ENCODE measurements around the gene NUDT4. TPM values are rescaled to one million over a fixed set of nuclear protein-coding genes. Genes with fewer than 3 reads are reported as not detected.
"Not testable (repeated sequence)": the region's sequence is repeated elsewhere in the genome, so short reads cannot be mapped to it uniquely, and the experiment has no call there.

Gene NUDT4
- total RNA-seq, 1 experiment from 2014 or later, result 17.8 TPM

GRCh38 chr12:93413064-93413463 lies 35.3 kb downstream of the NUDT4 start:
- DNase-seq (ENCODE audit: low read depth), result no peak
- in situ Hi-C loops (cut with HindIII; ENCODE audit: low pct_unique_long_range_greater_than_20kb, low sequenced_read_pairs), result no loop called here

DNA sequence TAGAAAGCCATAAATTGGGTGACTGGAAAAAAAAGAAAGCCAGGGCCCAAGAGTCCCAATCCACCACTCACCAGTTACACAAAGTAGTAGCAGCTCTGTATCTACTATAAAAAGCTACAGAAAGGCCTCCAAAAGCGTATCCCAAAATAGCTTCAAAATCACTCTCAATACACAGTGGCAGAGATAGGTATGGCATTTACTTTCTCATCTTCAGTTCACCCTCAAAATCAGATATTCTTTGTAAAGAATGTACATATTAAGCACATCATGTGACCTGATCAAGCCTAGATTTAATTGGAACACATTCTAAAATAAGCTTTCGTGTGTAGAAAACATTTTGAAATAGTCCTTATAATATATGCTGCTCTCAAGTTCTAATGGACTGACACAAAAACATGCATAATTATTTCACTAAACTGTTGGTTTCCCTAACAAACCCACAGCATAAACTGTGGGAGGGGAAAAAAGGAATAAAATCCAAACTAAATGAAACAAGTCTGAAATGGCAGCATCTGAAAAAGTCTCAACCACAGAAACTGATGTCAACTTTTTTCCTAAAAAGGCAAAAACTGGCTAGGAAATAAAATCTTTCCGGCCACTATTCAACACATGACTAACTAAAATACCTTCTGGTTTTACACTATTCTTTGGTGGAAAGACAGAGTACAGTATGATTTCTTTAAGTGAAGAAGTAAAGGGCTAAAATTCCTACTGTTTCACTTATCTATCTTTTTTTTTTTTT lies 38.2 kb downstream of the NUDT4 start:
- no peak for DNase-seq (ENCODE audit: low read depth)
- in situ Hi-C loops (cut with HindIII; ENCODE audit: low pct_unique_long_range_greater_than_20kb, low sequenced_read_pairs), result no loop called here

GRCh38 chr12:93417967-93418480 lies 40.3 kb downstream of the NUDT4 start:
- in situ Hi-C loops (cut with HindIII; ENCODE audit: low pct_unique_long_range_greater_than_20kb, low sequenced_read_pairs), result no loop called here
- DNase-seq (ENCODE audit: low read depth), result no peak

GRCh38 chr12:93419388-93420034 lies 41.8 kb downstream of the NUDT4 start:
- peak; percentile 11 for DNase-seq (ENCODE audit: low read depth)
- in situ Hi-C loops (cut with HindIII; ENCODE audit: low pct_unique_long_range_greater_than_20kb, low sequenced_read_pairs), result no loop called here

DNA sequence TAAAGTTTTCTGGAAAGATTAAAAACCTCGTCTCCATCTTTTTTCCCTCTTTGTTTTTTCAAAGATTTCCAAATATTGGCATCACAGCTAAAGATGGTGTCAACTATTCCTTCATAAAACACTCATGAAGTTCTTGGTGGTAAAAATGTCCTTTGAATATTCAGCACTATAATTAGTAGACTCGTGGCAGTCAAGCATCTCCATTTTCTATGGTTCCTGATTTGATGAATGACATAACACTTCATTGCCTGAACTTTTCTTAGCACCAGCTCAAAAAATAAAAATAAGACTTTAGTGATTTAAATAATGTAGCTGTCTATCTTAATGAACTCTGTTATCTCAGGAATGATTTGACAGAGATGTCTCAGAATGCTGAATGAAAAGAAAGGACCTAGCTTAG lies 44.3 kb downstream of the NUDT4 start:
- no peak for DNase-seq (ENCODE audit: low read depth)
- in situ Hi-C loops (cut with HindIII; ENCODE audit: low pct_unique_long_range_greater_than_20kb, low sequenced_read_pairs), result no loop called here

GRCh38 chr12:93425736-93426411 lies 48.1 kb downstream of the NUDT4 start:
- in situ Hi-C loops (cut with HindIII; ENCODE audit: low pct_unique_long_range_greater_than_20kb, low sequenced_read_pairs), result no loop called here
- DNase-seq (ENCODE audit: low read depth), result no peak

DNA sequence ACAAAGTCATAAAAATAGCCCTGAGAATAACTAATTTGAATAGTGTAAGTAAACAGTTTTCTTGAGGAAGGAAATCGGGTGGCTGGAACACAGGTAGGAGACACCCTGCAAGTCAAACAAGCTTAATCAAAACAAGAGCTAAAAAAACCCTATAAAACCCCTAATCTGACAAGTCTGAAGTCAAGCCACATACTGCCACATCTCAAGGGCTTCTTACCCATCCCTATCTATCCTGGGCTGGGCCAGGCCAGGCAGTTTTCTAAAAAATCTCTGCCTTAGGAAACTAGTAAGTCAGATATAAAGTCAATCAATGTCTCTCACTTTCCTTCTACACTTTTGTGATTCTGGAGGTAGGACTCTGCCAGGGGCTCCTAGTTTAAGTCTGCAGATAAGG lies 48.7 kb downstream of the NUDT4 start:
- no peak for DNase-seq (ENCODE audit: low read depth)
- in situ Hi-C loops (cut with HindIII; ENCODE audit: low pct_unique_long_range_greater_than_20kb, low sequenced_read_pairs), result no loop called here

DNA sequence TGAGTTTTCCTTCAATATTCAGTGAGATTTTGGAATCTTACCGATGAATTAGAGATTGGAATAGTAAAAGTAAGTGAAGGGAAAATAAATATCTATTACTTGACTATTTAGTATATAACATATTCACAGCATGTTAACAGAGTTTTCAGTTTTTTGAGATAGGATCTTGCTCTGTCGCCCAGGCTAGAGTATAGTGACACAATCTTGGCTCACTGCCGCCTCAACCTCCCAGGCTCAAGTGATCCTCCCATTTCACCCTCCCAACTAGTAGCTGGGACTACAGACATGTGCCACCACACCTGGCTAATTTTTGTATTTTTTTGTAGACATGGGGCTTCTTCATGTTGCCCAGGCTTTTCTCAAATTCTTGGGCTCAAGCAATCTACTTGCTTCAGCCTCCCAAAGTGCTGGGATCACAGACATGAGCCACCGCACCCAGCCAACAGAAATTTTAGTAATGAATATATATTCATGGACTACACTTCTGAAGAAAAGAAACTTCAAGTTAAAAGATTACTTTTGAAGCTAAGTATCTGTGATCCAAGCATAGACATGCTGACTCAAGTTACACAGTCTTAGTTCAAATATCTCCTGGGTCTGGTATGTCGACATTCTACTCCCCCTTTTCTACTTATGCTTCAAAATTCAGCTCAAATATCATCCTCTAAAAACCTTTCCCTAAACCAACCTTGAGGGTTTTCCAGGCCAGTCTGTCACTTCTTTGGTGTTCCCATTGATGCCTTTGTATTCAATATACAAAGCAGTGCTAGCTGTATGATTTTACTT lies 50.2 kb downstream of the NUDT4 start:
- in situ Hi-C loops (cut with HindIII; ENCODE audit: low pct_unique_long_range_greater_than_20kb, low sequenced_read_pairs), result no loop called here
- DNase-seq (ENCODE audit: low read depth), result no peak

DNA sequence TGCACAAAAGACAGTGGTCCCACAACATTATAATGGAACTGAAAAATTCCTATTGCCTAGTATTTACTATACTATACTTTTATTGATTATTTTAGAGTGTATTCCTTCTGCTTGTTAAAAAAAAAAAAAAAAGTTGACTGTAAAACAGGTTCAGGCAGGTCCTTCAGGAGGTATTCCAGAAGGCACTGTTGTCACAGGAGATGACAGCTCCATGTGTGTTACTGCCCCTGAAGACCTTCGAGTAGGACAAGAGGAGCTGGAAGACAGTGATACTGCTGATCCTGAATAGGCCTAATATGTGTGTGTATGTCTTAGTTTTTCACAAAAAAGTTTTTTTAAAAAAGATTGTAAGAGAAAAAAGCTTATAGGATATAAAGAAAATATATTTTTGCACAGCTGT lies 51.7 kb downstream of the NUDT4 start:
- in situ Hi-C loops (cut with HindIII; ENCODE audit: low pct_unique_long_range_greater_than_20kb, low sequenced_read_pairs), result no loop called here

DNA sequence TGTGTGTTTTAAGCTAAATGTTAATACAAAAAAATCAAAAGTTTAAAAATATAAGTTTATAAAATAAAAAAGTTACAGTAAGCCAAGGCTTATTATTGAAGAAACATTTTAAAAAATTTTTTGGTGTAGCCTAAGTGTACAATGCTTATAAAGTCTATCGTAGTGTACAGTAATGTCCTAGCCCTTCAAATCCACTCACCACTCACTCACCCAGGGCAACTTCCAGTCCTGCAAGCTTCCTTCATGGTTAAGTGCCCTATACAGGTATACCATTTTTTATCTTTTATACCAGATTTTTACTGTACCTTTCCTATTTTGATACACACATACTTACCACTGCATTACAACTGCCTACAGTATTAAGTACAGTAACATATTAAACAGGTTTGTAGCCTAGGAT lies 52.1 kb downstream of the NUDT4 start:
- in situ Hi-C loops (cut with HindIII; ENCODE audit: low pct_unique_long_range_greater_than_20kb, low sequenced_read_pairs), result no loop called here
- no peak for DNase-seq (ENCODE audit: low read depth)

More for the DNA sequence above, 51.7 kb downstream of the NUDT4 start:
- DNase-seq (ENCODE audit: low read depth), result no peak

DNA sequence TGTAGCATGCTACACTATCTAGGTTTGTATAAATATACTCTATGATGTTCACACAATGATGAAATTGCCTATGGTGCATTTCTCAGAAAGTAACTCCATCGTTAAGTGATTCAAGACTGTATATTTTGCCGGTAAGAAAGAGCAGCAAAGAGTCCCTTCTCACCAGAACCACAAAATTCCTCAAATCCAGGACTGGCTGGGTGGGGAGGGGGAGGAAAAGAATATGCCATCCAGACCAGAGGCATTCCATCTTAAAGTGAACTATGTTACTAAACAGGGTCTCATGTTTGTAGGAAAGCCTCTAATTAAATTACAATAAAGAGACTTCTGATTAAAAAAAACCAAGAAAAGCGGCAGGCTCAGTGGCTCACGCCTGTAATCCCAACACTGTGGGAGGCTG lies 52.6 kb downstream of the NUDT4 start:
- in situ Hi-C loops (cut with HindIII; ENCODE audit: low pct_unique_long_range_greater_than_20kb, low sequenced_read_pairs), result no loop called here
- DNase-seq (ENCODE audit: low read depth), result no peak

DNA sequence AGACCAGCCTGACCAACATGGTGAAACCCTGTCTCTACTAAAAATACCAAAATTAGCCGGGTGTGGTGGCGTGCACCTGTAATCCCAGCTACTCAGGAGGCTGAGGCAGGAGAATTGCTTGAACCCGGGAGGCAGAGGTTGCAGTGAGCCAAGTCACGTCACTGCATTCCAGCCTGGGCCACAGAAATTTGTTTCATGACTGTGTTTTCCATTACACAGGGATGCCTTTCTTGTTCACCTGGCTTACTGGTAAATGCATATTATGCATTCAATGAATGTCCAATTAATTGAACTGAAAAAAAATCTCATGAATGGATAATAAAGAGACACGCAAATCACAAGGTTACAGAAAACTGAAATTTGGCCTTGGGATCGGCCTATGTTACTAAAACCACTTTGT lies 54.3 kb downstream of the NUDT4 start:
- DNase-seq (ENCODE audit: low read depth); in situ Hi-C loops (cut with HindIII; ENCODE audit: low pct_unique_long_range_greater_than_20kb, low sequenced_read_pairs): not testable (repeated sequence)

DNA sequence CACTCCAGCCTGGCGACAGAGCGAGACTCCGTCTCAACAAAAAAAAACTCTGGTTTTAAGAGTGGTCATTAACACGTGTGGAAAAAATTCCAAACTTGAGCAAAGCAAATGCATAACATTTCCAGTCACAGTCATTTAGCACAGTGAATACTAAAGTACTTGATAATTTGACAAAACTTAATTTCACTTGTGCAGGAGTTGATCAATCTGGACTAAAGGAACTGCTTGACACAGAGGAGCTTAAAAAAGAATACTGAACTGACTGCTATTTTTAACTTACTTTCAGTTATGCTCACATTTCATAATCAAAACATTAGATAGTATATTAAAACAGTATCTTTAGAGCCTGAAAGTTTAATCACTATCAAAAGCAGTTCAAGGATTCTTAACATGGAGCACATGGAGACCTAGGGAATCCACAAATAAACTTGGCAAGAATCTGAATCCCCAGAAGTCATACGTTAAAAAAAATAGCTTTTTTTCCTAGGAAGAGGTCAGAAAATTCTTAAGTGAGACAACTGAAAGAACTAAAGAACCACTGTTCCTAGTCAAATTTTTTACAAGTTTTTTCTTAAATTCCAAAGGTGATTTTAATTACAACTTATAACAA lies 56.6 kb downstream of the NUDT4 start:
- in situ Hi-C loops (cut with HindIII; ENCODE audit: low pct_unique_long_range_greater_than_20kb, low sequenced_read_pairs), result no loop called here
- no peak for DNase-seq (ENCODE audit: low read depth)

DNA sequence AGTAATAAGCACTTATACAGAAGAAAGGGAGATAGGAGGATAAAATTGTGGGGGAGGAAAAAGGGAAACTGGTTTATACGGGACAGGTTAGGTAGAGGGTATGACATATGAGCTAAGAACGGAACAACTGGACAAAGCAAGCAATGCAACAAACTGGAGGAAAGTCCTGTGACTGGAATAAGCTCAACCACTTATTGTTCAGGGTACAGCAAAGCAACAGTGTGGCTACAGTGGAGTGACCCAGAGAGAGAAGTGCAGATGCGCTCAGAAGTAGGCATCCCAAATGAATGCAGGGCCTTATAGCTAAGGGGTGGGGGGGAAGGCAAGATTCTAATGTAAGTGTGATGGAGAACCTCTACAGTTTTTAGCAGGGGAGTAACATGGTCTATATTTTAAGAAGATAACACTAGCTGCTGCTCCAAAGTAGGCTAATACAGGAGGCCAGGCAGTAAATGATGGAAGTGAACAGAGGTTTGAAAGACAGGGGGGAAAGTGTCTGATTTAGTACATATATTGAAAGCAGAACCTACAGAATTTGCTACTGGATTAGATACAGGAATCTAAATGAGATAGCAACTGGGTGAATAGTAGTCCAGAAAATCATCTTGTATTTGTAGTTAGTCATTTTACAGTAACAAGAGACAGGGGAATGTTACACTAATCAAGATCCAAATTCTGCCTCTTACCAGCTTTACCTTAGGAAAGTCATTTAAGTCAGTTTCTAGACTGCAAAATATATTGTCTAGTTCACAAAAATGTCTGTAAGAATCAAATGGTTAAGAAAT lies 60.7 kb downstream of the NUDT4 start:
- no peak for DNase-seq (ENCODE audit: low read depth)

GRCh38 chr12:93440043-93440835 lies 62.5 kb downstream of the NUDT4 start:
- DNase-seq (ENCODE audit: low read depth), result no peak

More for the DNA sequence above, 60.7 kb downstream of the NUDT4 start:
- in situ Hi-C loops (cut with HindIII; ENCODE audit: low pct_unique_long_range_greater_than_20kb, low sequenced_read_pairs), result no loop called here

GRCh38 chr12:93441081-93441616 lies 63.4 kb downstream of the NUDT4 start:
- in situ Hi-C loops (cut with HindIII; ENCODE audit: low pct_unique_long_range_greater_than_20kb, low sequenced_read_pairs), result no loop called here
- DNase-seq (ENCODE audit: low read depth), result peak; percentile 5

More at GRCh38 chr12:93440043-93440835, 62.5 kb downstream of the NUDT4 start:
- in situ Hi-C loops (cut with HindIII; ENCODE audit: low pct_unique_long_range_greater_than_20kb, low sequenced_read_pairs), result no loop called here
